NCI-H2196 (cell line): ENCODE results near the gene TTLL6.
"Not testable (repeated sequence)": the region's sequence is repeated elsewhere in the genome, so short reads cannot be mapped to it uniquely, and the experiment has no call there.

ENCODE experiments used
- DNase-seq: peaks from one replicate; lab custom pipeline; 2025; ENCODE audit not compliant: unreplicated experiment; lab: John Stamatoyannopoulos, UW

TTLL6 gene

GRCh38 chr17:48816774-48817590 is at the start of gene TTLL6:
Gene TTLL6, minus strand, starts transcription at chr17:48817229. Its CDS starts 157 bp downstream, at chr17:48817072.
- peak; percentile 97 for DNase-seq

GRCh38 chr17:48860456-48860855 is 43.4 kb upstream of the TTLL6 start:
- DNase-seq: no peak

GRCh38 chr17:48860034-48860433 is 43.0 kb upstream of the TTLL6 start:
- no peak for DNase-seq

GRCh38 chr17:48856122-48856821 is 39.2 kb upstream of the TTLL6 start:
- no peak for DNase-seq

- no peak for DNase-seq
These were observed 37.9 kb upstream of the TTLL6 start for GRCh38 chr17:48854774-48855476.

- no peak for DNase-seq
These were observed 33.8 kb upstream of the TTLL6 start for GRCh38 chr17:48850792-48851323.

- peak; percentile 38 for DNase-seq
These were observed 26.3 kb upstream of the TTLL6 start for GRCh38 chr17:48843187-48843900.

GRCh38 chr17:48842746-48843145 is 25.7 kb upstream of the TTLL6 start:
- DNase-seq: no peak

GRCh38 chr17:48841395-48841831 is 24.4 kb upstream of the TTLL6 start:
- DNase-seq: no peak

- DNase-seq: no peak
These were observed 23.4 kb upstream of the TTLL6 start for GRCh38 chr17:48840441-48840840.

- not testable (repeated sequence) for DNase-seq
These were observed 20.4 kb upstream of the TTLL6 start for GRCh38 chr17:48837458-48837857.

GRCh38 chr17:48835971-48836370 is 18.9 kb upstream of the TTLL6 start:
- DNase-seq: no peak

GRCh38 chr17:48834973-48835372 is 17.9 kb upstream of the TTLL6 start:
- no peak for DNase-seq

GRCh38 chr17:48831549-48831883 is 14.5 kb upstream of the TTLL6 start:
- no peak for DNase-seq

GRCh38 chr17:48830840-48831548 is 14.0 kb upstream of the TTLL6 start, which contains the start of gene CALCOCO2:
Gene CALCOCO2, plus strand, starts transcription at chr17:48831035. Its CDS starts 10,673 bp downstream, at chr17:48841708.
- DNase-seq: peak; percentile 97

GRCh38 chr17:48825446-48826381 is 8.7 kb upstream of the TTLL6 start:
- no peak for DNase-seq

GRCh38 chr17:48820936-48821335 is 3.9 kb upstream of the TTLL6 start:
- peak; percentile 15 for DNase-seq

- DNase-seq: no peak
These were observed 2.4 kb upstream of the TTLL6 start for GRCh38 chr17:48819466-48819865.

- DNase-seq: no peak
These were observed 1.4 kb upstream of the TTLL6 start for GRCh38 chr17:48818361-48818841.
